Testis (tissue), 2 donors: ENCODE results near the gene C1D.

Experiments
- POLR2A ChIP-seq: fragments of 450-650 bp; IDR thresholded peaks from one replicate; pipeline ENCODE4 v1.6.1; 2017; ENCODE audit warnings: antibody characterized with exemption, mild to moderate bottlenecking, moderate library complexity
- TF ChIP-seq, protein P1 (sequence below), 3 experiments: fragments of 450-650 bp in 2 of 3; fragments of 200-600 bp in 1 of 3; sonication (generic) in 1 of 3; IDR thresholded peaks; one replicate each; pipeline ENCODE4 v1.5.1; 2016 to 2019; ENCODE audit warnings: antibody characterized with exemption in 3 of 3, mild to moderate bottlenecking in 2 of 3, moderate library complexity in 1 of 3

DNA sequence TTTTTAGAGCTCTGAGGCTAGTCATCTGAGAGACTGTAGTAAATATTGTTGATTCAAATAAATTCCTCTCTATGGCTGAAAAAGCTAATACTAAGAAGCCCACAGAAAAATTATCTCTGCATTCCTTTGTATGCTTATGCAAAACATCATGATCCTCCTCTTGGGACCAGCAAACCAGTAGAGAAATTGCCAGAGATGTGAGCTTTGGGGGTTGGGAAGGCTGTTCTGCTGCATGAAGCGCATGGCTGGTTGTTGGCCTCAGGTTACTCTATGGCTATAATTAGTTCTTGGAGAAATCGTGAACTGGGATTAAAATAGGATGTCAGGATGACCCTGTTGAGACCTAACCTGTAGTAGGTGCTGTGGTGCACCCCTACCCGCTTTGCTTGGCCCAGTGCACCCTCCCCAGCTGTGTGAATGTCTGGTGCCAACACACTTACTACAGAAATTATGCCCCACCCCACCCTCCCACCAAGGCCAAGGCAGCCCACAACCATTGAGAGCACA lies 35.5 kb upstream of the C1D start:
- TF ChIP-seq, protein P1, sequence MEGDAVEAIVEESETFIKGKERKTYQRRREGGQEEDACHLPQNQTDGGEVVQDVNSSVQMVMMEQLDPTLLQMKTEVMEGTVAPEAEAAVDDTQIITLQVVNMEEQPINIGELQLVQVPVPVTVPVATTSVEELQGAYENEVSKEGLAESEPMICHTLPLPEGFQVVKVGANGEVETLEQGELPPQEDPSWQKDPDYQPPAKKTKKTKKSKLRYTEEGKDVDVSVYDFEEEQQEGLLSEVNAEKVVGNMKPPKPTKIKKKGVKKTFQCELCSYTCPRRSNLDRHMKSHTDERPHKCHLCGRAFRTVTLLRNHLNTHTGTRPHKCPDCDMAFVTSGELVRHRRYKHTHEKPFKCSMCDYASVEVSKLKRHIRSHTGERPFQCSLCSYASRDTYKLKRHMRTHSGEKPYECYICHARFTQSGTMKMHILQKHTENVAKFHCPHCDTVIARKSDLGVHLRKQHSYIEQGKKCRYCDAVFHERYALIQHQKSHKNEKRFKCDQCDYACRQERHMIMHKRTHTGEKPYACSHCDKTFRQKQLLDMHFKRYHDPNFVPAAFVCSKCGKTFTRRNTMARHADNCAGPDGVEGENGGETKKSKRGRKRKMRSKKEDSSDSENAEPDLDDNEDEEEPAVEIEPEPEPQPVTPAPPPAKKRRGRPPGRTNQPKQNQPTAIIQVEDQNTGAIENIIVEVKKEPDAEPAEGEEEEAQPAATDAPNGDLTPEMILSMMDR (IDR thresholded peaks at IDR 0.05), result no peak
- no peak for TF ChIP-seq POLR2A
